Measurements from ENCODE around the gene ACTN4. TPM values are rescaled to one million over a fixed set of nuclear protein-coding genes. Genes with fewer than 3 reads are reported as not detected.

ACTN4 gene
- total and polyA plus RNA-seq, 2 donors (not counting 3 experiments of a cell fraction or from before 2014, with no cell fraction given): 313 to 748 TPM

- Histone ChIP-seq H3K36me3 (ENCODE audit: control insufficient read depth in 2 of 2, extremely low read depth in 1 of 2, insufficient read depth in 2 of 2, low read length in 2 of 2) (peaks cover 36 to 80% of the 10 kb centered on the region in 2 experiments), H3K9me1 (replicated peaks; ENCODE audit: control insufficient read depth, extremely low read depth, insufficient read depth, low read length) (no peaks in the 10 kb centered on the region), H3K9me3 (replicated peaks; ENCODE audit: control insufficient read depth, insufficient read depth, low read length) (no peaks in the 10 kb centered on the region), H3K9ac (replicated peaks; ENCODE audit: extremely low read depth, insufficient read depth, low read length) (no peak overlapping the region), H4K20me1 (replicated peaks; ENCODE audit: control insufficient read depth, extremely low read depth, insufficient read depth, low read length) (no peaks in the 10 kb centered on the region), H3K27me3 (ENCODE audit: control insufficient read depth in 2 of 2, insufficient read depth in 2 of 2, low read length in 2 of 2) (no peaks in the 10 kb centered on the region), H2AFZ (ENCODE audit: low read depth, low read length) (no peak overlapping the region), H3K4me2 (ENCODE audit: insufficient read depth, low read length) (no peak overlapping the region), H3K27ac (ENCODE audit: insufficient read depth, low read depth, low read length) (no peak overlapping the region), H3K79me2 (ENCODE audit: control insufficient read depth, insufficient read depth, low read length) (peaks cover 11% of the 10 kb centered on the region), H3K4me1 (ENCODE audit: control insufficient read depth, extremely low read depth, insufficient read depth, low read length) (no peaks in the 10 kb centered on the region), H3K4me3 (replicated peaks in 1 of 3; ENCODE audit: insufficient read depth in 1 of 3, low read depth in 1 of 3, low read length in 3 of 3) (no peak overlapping the region)
- no TSS peak for BruUV-seq (replicated peaks)
- intact Hi-C loops (cut with micrococcal nuclease) (no loop called here), dilution Hi-C loops (cut with MboI; ENCODE audit: extremely low pct_ligation_motif_present, low sequenced_read_pairs) (no loop called here)
- ChIA-PET POLR2A (no interaction called here), CTCF (interaction anchor here (1.0 kb wide), 1 partner anchor 80 kb away, joined by 3 read pairs; no protein-coding TSS in a partner anchor)
- no peak for TF ChIP-seq MYC (IDR thresholded peaks at IDR 0.05; ENCODE audit: low read depth, low read length)
- no peak for TF ChIP-seq CTCF (IDR thresholded peaks at IDR 0.05; ENCODE audit: extremely low read depth in 1 of 2, insufficient read depth in 1 of 2, low read depth in 1 of 2, low read length in 2 of 2)
- no peak for TF ChIP-seq EZH2 (IDR thresholded peaks at IDR 0.05; ENCODE audit: borderline replicate concordance, low read depth, low read length, severe bottlenecking)
- TF ChIP-seq POLR2AphosphoS5 (IDR thresholded peaks at IDR 0.05; ENCODE audit: insufficient read depth, low read depth, low read length): no peak
- no peak for TF ChIP-seq MAX (IDR thresholded peaks at IDR 0.05; ENCODE audit: insufficient read depth, insufficient read length)
- no peak for TF ChIP-seq FOS (IDR thresholded peaks at IDR 0.05; ENCODE audit: borderline replicate concordance, insufficient read depth, low read length)
- no peak for TF ChIP-seq POLR2A (IDR thresholded peaks at IDR 0.05; ENCODE audit: low read depth, low read length)
- TF ChIP-seq JUN (IDR thresholded peaks at IDR 0.05; ENCODE audit: borderline replicate concordance, insufficient read depth, insufficient read length, low read depth): no peak
- no peak for TF ChIP-seq GATA2 (IDR thresholded peaks at IDR 0.05; ENCODE audit: insufficient read depth, insufficient read length, low read depth, low read length)
- no peak for FAIRE-seq
- DNase-seq (ENCODE audit: low read depth, low spot score): no peak
These were observed 66.9 kb downstream of the ACTN4 start for GRCh38 chr19:38714354-38714778.
